Measurements from ENCODE around the gene RNF212.

RNF212 gene

GRCh38 chr4:1115528-1116293 lies 2.3 kb upstream of the RNF212 start:
- no peak for DNase-seq (ENCODE audit: low read depth in 2 of 2)

GRCh38 chr4:1112821-1113182 lies 562 bp downstream of the RNF212 start:
- no peak for DNase-seq (ENCODE audit: low read depth in 2 of 2)

- DNase-seq (ENCODE audit: low read depth in 2 of 2): no peak
Observed at GRCh38 chr4:1112174-1112820, 1.1 kb downstream of the RNF212 start.

- DNase-seq (ENCODE audit: low read depth in 2 of 2): no peak
Observed at GRCh38 chr4:1111259-1111809, 2.0 kb downstream of the RNF212 start.

GRCh38 chr4:1109898-1110506 lies 3.4 kb downstream of the RNF212 start:
- DNase-seq (ENCODE audit: low read depth in 2 of 2): no peak

- DNase-seq (ENCODE audit: low read depth in 2 of 2): no peak
Observed at GRCh38 chr4:1109333-1109732, 4.0 kb downstream of the RNF212 start.

GRCh38 chr4:1105662-1106061 lies 7.7 kb downstream of the RNF212 start:
- DNase-seq (ENCODE audit: low read depth in 2 of 2): no peak

- no peak for DNase-seq (ENCODE audit: low read depth in 2 of 2)
Observed at GRCh38 chr4:1105067-1105466, 8.3 kb downstream of the RNF212 start.

- no peak for DNase-seq (ENCODE audit: low read depth in 2 of 2)
Observed at GRCh38 chr4:1104647-1105046, 8.7 kb downstream of the RNF212 start.

GRCh38 chr4:1099684-1100335 lies 13.6 kb downstream of the RNF212 start:
- DNase-seq (ENCODE audit: low read depth in 2 of 2): no peak

GRCh38 chr4:1099270-1099669 lies 14.1 kb downstream of the RNF212 start:
- DNase-seq (ENCODE audit: low read depth in 2 of 2): no peak

GRCh38 chr4:1098311-1098925 lies 14.9 kb downstream of the RNF212 start:
- DNase-seq (ENCODE audit: low read depth in 2 of 2): no peak

- no peak for DNase-seq (ENCODE audit: low read depth in 2 of 2)
Observed at GRCh38 chr4:1097553-1097952, 15.8 kb downstream of the RNF212 start.

- no peak for DNase-seq (ENCODE audit: low read depth in 2 of 2)
Observed at GRCh38 chr4:1096841-1097240, 16.5 kb downstream of the RNF212 start.

- DNase-seq (ENCODE audit: low read depth in 2 of 2): no peak
Observed at GRCh38 chr4:1094336-1094690, 19.1 kb downstream of the RNF212 start.

- no peak for DNase-seq (ENCODE audit: low read depth in 2 of 2)
Observed at GRCh38 chr4:1093391-1094335, 19.7 kb downstream of the RNF212 start.

GRCh38 chr4:1092983-1093361 lies 20.4 kb downstream of the RNF212 start:
- no peak for DNase-seq (ENCODE audit: low read depth in 2 of 2)

GRCh38 chr4:1092026-1092982 lies 21.1 kb downstream of the RNF212 start:
- DNase-seq (ENCODE audit: low read depth in 2 of 2): no peak

- no peak for DNase-seq (ENCODE audit: low read depth in 2 of 2)
Observed at GRCh38 chr4:1091561-1091995, 21.8 kb downstream of the RNF212 start.

Data from stimulated activated CD4-positive, alpha-beta T cell treated with anti-CD3 and anti-CD28 coated beads, Interleukin-15, amount 100 ng/mL, for 48 hours (primary cell).